ENCODE measurements around the gene PISD.
"Not testable (repeated sequence)": the region's sequence is repeated elsewhere in the genome, so short reads cannot be mapped to it uniquely, and the experiment has no call there.

The PISD gene

DNA sequence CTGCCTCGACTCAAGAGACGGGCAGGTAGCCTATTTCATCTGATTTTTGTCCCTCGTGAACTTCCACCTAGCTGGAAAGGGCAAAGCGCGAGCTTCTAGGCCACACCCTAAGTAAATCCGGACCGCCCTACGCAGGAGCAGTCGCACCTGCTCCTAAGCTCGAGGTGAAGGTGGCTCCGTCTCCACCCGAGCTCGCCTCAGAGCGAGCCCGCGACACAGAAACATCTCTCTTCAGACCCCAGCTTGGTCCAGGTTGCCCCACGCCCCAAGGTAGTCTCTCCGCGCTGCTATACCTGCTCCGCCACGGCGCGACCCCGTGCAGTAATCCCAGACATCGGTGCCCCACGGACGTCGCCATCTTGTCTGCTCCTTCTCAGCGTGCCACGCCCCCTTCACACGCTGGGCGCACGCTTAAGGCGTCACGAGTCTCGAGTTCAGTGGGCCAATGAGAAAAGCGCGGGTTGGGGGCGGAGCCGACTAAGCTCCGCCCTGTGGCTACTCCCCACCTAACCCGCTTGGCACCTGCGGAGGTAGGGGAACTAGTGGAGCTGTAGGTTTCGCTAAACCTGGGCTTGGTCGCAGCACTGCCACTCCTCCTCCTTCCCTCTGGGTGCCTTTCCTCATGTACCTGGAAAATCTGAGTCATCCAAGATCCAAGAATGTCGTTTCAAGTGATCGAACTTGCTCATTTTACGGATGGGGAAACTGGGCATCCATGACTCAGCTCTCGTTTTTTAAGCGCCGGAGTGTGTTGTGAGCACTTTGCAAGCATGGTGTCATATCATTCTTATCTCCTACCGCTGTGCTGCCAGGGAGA is at the start of gene PISD:
TSS of gene PISD (minus strand) at position 365 of the 817 bp plus-strand sequence. CDS start at position 358, 7 bp downstream.
- peak; percentile 92 to 95 for DNase-seq (ENCODE audit: low read depth in 2 of 2, low spot score in 1 of 2)

DNA sequence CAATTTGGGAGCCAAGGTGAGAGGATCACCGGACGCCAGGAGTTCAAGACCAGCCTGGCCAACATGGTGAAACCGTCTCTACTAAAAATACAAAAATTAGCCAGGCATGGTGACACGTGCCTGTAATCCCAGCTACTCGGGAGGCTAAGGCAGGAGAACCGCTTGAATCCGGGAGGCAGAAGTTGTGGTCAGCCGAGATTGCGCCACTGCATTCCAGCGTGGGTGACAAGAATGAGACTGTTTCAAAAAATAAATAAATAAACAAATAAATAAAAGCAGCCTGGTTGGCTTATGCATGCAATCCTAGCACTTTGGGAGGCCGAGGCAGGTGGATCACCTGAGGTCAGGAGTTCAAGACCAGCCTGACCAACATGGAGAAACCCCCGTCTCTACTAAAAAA is 49.2 kb upstream of the PISD start:
- not testable (repeated sequence) for DNase-seq (ENCODE audit: low read depth in 2 of 2, low spot score in 1 of 2)

DNA sequence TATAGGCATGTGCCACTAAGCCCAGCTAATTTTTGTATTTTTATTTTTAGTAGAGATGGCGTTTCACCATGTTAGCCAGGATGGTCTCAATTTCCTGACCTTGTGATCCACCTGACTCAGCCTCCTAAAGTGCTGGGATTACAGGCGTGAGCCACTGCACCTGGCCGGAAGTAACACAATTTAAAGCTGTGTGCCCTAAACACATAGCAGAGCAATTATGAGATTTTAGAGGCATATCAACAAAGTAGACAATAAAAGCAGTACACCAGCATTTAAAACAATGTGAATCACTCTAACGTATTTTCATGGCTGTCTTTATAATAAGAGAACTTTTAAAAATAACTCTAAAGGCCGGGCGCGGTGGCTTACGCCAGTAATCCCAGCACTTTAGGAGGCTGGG is 45.5 kb upstream of the PISD start:
- no peak for DNase-seq (ENCODE audit: low read depth in 2 of 2, low spot score in 1 of 2)

DNA sequence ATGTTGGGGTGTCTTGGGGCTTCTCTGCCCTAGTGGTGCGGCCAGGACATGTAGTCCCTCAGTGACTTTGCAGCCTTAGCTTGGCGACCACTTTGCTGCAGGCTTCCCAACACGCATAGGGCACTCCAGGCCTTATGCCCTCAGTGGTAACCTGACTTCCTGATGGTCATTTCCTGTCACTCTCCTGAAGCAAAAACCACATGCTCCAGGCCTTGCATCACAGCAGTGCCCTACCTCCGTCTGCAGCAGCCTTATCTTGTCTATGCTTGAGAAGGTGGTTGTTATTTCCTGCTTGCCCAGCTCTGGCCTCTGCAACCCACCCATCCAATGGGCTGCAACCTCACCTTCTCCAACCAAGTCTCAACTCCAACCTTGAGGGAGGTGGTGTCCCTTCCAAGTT is 33.4 kb upstream of the PISD start:
- DNase-seq (ENCODE audit: low read depth in 2 of 2, low spot score in 1 of 2) = no peak

DNA sequence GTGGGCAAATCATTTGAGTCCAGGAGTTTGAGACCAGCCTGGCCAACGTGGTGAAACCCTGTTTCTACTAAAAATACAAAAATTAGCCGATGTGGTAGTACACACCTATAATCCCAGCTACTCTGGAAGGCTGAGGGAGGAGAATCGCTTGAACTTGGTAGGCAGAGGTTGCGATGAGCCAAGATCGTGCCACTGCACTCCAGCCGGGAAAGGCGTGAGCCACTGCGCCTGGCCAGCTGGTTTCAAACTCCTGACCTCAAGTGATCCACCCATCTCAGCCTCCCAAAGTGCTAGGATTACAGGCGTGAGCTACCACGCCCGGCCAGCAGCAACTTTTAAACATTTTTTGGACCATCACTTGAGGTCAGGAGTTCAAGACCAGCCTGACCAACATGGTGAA is 32.0 kb upstream of the PISD start:
- not testable (repeated sequence) for DNase-seq (ENCODE audit: low read depth in 2 of 2, low spot score in 1 of 2)

DNA sequence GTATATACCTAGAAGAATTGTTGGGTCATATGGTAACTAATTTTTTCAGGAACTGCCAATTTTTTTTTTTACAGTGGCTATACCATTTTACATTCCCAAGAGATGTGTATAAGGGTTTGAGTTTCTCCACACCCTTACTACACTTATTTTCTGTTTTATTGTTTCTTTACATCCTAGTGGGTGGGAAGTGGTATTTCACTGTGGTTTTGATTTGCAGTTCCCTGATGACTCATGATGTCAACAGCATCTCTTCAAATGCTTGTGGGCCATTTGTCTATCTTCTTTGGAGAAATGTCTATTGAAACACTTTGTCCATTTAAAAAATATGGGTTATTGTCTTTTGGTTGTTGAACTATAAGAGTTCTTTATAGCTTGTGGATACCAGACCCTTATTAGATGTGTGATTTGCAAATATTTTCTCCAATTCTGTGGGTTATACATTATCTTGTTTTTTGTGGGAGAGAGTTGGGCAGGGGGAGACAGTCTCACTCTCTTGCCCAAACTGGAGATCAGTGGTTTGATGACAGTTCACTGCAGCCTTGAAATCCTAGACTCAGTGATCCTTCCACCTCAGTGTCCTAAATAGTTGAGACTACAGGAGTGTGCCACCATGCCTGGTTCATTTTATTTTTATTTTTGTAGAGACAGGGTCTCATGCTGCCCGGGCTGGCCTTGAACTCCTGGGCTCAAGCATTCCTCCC is 30.3 kb upstream of the PISD start:
- no peak for DNase-seq (ENCODE audit: low read depth in 2 of 2, low spot score in 1 of 2)

DNA sequence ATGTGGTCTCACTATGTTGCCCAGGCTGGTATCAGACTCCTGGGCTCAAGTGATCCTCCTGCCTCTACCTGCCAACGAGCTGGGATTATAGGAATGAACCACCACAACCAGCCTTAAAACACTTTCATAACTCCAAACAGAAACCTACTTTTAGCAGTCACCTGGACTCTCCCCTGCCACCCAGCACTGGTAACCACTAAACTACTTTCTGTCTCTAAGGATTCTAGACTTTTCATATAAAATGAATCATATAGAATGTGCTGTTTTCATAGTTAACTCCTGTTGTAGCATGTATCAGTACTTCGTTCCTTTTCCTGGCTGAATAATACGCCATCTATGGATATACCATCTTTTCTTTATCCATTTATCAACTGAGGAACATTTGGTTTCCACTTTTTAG is 29.4 kb upstream of the PISD start:
- no peak for DNase-seq (ENCODE audit: low read depth in 2 of 2, low spot score in 1 of 2)

DNA sequence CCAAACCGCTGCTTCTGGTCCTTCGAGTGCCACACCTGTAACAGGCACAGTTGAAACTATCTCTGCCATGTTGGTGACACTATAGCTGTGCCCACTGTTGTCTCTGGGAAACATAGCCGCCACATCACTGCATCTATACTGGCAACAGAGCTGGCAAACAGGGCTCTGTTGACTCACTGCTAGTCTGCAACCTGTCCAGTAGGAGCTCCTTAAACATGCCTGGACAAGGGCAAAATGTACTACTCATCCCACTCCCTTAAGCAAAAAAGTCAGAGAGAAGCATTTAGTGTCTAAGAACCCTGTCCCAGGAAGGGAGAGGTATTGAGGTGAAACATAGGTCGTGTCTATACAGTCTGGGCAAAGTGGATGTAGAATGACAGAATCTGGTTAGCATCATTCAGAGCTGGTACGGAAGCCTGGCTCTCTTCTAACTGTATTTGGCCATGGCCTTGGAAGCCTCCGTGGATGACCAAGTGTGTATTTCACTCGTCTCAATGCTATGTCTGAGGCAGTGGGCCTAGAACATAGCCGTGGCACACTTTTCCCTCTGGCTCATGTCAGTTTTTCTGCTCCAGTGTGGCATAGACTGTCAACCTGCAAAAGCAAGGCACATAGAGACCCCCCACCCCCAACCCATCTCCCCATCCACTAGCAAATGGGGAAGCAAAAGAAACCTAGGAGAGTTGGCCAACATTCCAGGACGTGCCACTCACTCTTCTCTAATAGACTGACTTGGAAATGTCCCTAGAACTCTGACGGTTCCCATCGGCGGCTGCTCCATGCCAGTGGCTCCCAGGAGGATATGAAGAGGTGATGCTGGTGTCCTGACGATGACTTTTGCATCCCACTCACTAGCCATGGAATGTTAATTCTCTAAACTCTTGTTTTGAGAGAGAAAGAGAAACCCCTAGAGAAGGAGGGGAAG is 21.4 kb upstream of the PISD start:
- no peak for DNase-seq (ENCODE audit: low read depth in 2 of 2, low spot score in 1 of 2)

DNA sequence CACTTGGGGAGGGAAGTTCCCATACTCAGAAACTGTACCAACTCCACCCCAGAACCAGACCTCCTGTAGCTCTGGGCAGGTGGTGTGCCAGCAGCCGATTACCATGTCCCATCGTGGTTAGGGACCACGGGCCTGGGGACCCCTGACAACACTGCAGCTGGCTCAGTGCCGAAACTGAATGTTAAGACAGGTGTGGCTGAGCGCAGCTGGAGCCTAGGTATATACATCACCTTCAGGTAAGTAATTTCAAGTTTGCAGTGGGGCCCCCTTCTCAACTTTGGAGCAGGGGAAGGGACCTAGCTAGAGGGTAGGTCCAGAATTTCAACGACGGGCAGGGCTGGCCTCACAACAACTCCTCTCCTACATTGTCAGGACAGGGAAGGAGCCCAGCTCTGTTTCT is 20.7 kb upstream of the PISD start:
- DNase-seq (ENCODE audit: low read depth in 2 of 2, low spot score in 1 of 2) = no peak

DNA sequence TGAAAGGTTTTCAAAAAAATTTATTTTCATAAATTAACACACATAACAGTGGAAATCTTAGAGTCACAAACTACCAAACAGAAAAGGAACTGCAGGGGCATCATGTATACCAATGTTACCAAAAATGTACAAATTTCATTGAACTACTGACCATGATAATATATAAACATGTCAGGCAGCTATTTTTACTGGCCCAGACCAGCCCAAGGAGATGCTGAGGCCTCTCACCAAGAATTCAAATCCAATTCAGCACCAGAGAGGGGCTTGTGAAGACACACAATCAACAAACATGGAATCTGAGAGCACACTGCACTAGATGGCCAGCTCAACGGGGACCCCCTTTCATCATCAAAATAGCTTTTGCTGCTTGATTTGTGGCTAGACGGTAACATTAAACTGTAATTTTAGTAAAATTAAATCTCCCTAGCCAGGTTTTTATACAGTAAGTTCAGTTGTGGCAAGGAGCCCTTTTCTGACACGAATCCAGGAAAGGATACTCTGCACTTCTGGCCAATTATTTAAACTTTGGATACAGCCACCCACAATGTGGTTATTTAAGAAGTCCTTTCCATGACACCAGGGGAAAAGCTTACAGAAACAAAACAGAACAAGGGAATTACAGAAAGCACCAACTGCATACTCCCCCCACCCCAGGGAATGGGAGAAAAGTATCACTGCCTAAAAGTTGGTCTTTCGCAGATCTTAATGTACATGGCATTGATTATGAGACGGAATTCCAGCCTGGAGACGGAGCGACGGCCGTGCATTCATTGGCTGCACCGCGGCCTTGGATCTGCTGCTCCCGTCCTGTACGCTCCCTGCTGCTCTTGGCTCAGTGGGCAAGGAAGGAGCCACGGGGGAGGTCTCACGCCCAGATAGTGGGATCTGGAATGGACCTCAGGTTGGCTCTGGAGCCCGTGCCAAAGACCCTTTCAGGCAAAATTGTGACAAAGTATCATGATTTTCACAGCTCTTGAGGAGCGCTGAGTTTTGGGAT is 19.6 kb upstream of the PISD start:
- no peak for DNase-seq (ENCODE audit: low read depth in 2 of 2, low spot score in 1 of 2)

DNA sequence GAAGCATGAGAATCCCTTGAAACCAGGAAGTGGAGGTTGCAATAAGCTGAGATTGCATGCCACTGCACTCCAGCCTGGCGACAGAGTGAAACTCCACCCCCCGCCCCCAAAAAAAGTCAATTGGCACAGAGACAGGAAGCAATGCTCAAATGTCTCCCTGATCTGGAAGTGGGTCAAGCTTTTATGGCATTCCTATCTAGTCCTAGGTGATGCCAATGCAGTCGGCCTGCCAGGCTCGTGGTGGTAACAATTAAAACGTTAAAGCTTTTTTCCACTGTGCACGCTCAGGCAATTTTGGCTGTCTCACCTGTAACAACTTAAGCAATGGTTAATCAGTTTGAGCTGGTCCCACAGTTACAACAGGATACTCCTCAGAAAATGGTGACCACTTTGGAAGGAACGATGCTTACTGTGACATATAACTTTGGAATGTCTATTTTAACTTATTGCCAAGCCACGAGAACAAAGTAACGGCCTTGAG is 18.9 kb upstream of the PISD start:
- no peak for DNase-seq (ENCODE audit: low read depth in 2 of 2, low spot score in 1 of 2)

DNA sequence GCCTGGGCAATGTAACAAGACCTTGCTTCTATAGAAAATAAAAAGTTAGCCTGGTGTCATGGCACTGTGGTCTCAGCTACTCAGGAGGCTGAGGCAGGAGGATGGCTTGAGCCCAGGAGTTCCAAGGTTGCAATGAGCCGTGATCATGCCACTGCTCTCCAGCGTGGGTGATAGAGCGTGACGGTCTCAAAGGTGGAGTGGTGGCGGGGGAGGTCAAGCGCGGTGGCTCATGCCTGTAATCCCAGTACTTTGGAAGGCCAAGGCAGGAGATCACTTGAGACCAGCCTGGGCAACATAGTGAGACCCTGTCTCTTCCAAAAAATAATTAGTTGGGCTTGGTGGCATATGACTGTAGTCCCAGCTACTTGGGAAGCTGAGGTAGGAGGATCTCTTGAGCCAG is 16.7 kb upstream of the PISD start:
- no peak for DNase-seq (ENCODE audit: low read depth in 2 of 2, low spot score in 1 of 2)

DNA sequence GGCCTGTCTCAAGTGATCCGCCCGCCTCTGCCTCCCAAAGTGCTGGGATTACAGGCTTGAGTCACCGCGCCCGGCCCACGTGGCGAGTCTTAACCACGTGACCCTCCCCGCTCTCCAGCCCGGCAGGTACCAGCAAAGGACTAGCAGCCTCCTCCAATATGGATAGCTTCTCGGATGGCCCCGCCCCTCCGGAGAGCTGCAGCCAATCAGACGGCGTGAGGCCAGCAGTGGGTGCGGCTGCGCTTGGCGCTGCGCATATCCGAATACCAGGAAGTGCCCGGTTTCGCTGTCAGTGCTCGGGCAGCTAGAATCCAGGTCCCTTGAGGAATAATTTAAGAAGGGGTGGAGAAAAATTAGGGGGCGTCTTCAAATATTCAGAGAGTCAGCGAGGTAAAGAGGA is 14.7 kb upstream of the PISD start:
- DNase-seq (ENCODE audit: low read depth in 2 of 2, low spot score in 1 of 2) = peak; percentile 84 to 86

DNA sequence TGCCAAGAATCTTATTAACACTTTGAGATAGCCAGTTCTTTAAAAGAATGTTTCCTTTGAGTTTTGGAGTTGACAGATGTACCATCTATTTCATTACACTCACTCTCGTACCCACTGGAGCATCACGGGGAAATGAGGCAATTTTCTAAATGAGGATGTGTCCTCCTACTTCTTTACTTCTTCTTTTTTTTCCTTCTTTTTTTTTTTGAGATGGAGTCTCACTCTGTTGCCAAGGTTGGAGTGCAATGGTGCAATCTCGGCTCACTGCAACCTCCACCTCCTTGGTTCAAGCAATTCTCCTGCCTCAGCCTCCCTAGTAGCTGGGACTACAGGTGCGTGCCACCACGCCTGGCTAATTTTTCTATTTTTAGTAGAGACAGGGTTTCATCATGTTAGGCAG is 12.2 kb upstream of the PISD start:
- DNase-seq (ENCODE audit: low read depth in 2 of 2, low spot score in 1 of 2) = not testable (repeated sequence)

DNA sequence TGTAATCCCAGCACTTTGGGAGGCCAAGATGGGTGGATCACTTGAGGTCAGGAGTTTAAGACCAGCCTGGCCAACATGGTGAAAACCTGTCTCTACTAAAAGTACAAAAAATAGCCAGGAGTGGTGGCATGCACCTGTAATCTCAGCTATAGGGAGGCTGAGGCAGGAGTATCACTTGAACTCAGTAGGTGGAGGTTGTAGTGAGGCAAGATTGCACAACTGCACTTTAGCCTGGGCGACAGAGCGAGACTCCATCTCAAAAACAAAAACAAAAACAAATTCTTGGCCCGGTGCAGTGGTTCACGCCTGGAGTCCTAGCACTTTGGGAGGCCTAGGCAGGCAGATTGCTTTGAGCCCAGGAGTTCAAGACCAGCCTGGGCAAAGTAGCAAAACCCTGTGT is 6.8 kb upstream of the PISD start:
- not testable (repeated sequence) for DNase-seq (ENCODE audit: low read depth in 2 of 2, low spot score in 1 of 2)

DNA sequence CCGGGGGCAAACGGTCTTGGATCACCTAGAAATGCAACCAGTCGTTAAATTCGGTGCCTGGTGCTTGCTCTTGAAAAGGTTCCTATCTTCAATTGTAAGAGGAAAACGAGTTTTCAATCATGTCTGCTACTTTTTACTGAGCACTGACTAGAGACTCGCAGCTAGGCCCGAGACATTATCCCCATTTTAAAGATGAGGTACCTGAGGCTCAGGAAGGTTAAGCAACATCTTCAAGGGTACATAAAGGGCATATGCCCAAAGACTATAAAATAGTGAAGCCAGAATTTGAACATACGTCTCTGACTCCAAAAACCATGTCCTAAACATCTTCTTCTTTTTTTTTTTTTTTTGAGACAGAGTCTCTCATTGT is 638 bp upstream of the PISD start:
- DNase-seq (ENCODE audit: low read depth in 2 of 2, low spot score in 1 of 2) = no peak

DNA sequence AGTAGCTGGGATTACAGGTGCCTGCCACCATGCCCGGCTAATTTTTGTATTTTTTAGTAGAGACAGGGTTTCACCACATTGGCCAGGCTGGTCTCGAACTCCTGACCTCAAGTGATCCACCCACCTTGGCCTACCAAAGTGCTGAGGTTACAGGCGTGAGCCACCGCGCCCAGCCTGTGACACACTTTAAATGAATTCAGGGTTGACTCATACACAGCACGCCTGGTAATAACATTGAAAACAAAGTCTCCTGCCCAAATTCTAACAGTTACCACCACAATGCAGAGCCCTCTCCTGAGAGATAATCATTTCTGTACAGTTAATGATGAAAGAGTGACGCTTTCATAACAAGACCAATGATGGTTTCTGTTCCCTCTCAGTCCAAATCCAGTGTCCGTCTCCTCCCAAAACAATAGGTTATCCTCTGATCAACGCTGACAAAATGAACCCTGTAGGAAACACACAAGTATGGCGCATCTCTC is 1.1 kb downstream of the PISD start:
- peak in 1 of 2 donors; percentile 20 for DNase-seq (ENCODE audit: low read depth in 2 of 2, low spot score in 1 of 2)

DNA sequence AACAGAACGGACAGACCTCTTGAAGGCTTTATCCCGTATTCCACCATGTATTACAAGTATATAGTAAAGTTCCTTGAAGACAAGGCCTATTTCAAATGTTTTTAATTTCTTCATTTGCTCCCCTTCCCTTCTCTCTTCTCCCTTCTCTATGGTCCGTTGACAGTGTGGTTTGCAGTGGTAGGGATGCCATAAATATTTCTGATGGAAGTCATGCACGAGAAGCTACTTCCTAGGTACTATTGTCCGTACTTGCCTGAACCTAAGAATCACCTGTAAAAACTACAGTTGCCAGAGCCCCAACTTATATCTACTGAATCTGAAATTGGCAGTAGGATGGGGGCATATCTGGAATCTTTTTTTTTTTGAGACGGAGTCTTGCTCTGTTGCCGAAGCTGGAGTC is 2.8 kb downstream of the PISD start:
- no peak for DNase-seq (ENCODE audit: low read depth in 2 of 2, low spot score in 1 of 2)

DNA sequence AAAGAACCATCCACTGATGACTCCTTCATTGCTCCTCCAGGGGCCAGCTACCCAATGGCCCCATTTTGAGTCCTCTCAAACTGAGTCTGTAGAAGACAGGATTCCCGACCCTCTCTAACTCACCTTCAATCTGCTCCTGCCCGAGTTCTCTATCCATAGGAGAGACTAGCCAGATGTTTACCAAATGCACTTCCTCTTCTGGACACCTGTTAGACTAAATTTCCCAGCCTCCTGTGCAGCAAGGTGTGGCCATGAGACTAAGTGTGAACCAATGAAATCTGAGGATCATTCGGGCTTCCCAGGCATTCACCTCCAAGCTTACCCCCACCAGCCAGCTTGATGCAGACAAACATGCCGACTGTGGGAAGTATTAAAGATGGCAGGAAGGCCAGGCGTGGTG is 7.6 kb downstream of the PISD start:
- DNase-seq (ENCODE audit: low read depth in 2 of 2, low spot score in 1 of 2) = no peak

DNA sequence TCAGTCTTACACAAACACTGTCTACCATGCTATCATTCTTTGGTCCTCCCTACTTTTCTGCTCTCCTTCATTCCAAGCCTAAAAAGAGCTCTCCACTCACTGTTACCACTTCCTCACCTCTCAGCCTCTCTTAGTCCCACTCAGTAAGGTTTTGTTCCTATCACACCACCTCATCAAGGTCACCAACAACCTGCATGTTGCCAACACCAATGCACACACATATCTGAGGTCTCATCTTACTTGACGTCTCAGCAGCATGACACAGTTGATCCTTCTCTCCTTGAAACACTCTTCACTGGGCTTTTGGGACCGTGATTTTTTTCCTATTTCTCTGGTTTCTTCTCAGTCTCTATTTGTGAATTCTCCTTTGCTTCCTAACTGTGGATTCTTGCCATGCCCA is 8.1 kb downstream of the PISD start:
- no peak for DNase-seq (ENCODE audit: low read depth in 2 of 2, low spot score in 1 of 2)
